Activated B cell treated with CpG ODN at 0.5 μM for 24 hours (primary cell): Measurements from ENCODE around the gene CXCL6. TPM values are rescaled to one million over a fixed set of nuclear protein-coding genes. Genes with fewer than 3 reads are reported as not detected.

Experiments
- ATAC-seq: fragments of 200-7000 bp; cut with Tn5 transposase; one replicate; pipeline ENCODE4 v1.10.0; 2021; ENCODE audit warnings: low read depth, mild to moderate bottlenecking, moderate library complexity
- CTCF ChIA-PET: fragments of 350-600 bp; sonication (Branson Sonifier 250); formaldehyde crosslinking; loops from one replicate; lab custom pipeline; 2021; ENCODE audit warnings: antibody characterized with exemption; lab: Charles Lee
- POLR2A ChIA-PET: fragments of 350-600 bp; sonication (Branson Sonifier 250); formaldehyde crosslinking; loops from one replicate; lab custom pipeline; 2021; ENCODE audit warnings: antibody characterized with exemption; lab: Charles Lee
- DNase-seq: peaks from one replicate; pipeline ENCODE4 v3.0.0; 2022
- H3K27ac Mint-ChIP-seq: one replicate; pipeline ENCODE4 v1.8.0; 2020; ENCODE audit warnings: mixed read lengths
- H3K27me3 Mint-ChIP-seq: one replicate; pipeline ENCODE4 v1.8.0; 2021; ENCODE audit warnings: mixed read lengths
- H3K36me3 Mint-ChIP-seq: one replicate; pipeline ENCODE4 v1.8.0; 2021; ENCODE audit warnings: low read depth, mixed read lengths
- H3K4me1 Mint-ChIP-seq: one replicate; pipeline ENCODE4 v1.8.0; 2021; ENCODE audit warnings: mixed read lengths
- H3K4me3 Mint-ChIP-seq: one replicate; pipeline ENCODE4 v1.8.0; 2020; ENCODE audit warnings: mild to moderate bottlenecking, mixed read lengths
- H3K9me3 Mint-ChIP-seq: one replicate; pipeline ENCODE4 v1.8.0; 2020; ENCODE audit warnings: mixed read lengths
- intact Hi-C: fragments of 100-400 bp; cut with micrococcal nuclease; formaldehyde crosslinking; loops from one replicate; pipeline ENCODE4 v1.15.1; 2024
- total RNA-seq: library from RNA; stranded (reverse); gene quantifications from 2 replicates; pipeline ENCODE4 v1.2.3, GENCODE V29; 2022
- TF ChIP-seq, protein P1 (sequence below): fragments of 200-600 bp; IDR thresholded peaks from one replicate; pipeline ENCODE4 v1.8.0; 2022; ENCODE audit warnings: antibody characterized with exemption, mild to moderate bottlenecking

Gene CXCL6
- total RNA-seq, 1 donor from 2014 or later: not detected

DNA sequence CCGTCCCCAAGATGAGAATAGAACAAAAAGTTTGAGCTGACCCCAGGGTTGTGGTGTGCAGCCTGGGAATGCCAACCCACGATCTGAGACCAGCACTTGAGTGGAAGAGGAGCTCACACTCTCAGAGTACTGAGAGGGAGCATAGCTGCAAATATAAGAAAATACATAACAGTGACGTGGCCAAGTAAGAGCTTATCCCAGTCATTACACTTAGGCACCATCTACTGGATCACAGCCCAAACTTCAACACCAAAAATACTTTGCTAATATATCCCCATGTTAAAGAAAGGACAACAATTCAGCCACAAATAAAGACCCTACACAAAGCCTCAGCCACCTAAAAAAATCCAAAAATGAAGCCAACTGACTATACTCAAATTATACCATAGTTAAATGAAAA lies 33.3 kb upstream of the CXCL6 start:
- CTCF ChIA-PET: no interaction called here

DNA sequence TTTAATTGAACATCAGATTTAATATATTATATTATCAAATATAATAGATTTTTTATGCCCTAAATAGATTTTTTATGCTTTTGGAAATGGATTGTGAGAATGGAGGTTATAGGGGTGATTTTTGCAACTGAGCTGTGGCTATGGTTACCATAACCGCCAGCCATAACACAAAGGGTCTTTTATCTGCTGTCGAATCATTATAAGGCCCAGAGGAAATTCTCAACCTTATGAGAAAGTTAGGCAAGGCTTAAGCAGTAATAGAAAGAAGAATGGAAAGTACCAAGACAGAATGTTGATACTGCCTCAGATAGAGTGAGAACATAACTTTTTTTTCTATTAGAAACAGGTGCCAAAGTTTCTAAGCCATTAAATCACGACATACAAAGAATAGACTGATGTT lies 26.3 kb upstream of the CXCL6 start:
- no peaks in the 10 kb centered on the region for H3K27me3 Mint-ChIP-seq

More for the DNA sequence above, 33.3 kb upstream of the CXCL6 start:
- ATAC-seq: no peak
- POLR2A ChIA-PET: no interaction called here
- no peaks in the 10 kb centered on the region for H3K36me3 Mint-ChIP-seq
- intact Hi-C loops: no loop called here
- TF ChIP-seq, protein P1, sequence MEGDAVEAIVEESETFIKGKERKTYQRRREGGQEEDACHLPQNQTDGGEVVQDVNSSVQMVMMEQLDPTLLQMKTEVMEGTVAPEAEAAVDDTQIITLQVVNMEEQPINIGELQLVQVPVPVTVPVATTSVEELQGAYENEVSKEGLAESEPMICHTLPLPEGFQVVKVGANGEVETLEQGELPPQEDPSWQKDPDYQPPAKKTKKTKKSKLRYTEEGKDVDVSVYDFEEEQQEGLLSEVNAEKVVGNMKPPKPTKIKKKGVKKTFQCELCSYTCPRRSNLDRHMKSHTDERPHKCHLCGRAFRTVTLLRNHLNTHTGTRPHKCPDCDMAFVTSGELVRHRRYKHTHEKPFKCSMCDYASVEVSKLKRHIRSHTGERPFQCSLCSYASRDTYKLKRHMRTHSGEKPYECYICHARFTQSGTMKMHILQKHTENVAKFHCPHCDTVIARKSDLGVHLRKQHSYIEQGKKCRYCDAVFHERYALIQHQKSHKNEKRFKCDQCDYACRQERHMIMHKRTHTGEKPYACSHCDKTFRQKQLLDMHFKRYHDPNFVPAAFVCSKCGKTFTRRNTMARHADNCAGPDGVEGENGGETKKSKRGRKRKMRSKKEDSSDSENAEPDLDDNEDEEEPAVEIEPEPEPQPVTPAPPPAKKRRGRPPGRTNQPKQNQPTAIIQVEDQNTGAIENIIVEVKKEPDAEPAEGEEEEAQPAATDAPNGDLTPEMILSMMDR: no peak
- H3K27ac Mint-ChIP-seq: no peak overlapping the region
- H3K4me3 Mint-ChIP-seq: no peak overlapping the region
- peaks cover 10% of the 10 kb centered on the region for H3K9me3 Mint-ChIP-seq
- no peaks in the 10 kb centered on the region for H3K4me1 Mint-ChIP-seq
- H3K27me3 Mint-ChIP-seq: peaks cover 2% of the 10 kb centered on the region
- DNase-seq: no peak

DNA sequence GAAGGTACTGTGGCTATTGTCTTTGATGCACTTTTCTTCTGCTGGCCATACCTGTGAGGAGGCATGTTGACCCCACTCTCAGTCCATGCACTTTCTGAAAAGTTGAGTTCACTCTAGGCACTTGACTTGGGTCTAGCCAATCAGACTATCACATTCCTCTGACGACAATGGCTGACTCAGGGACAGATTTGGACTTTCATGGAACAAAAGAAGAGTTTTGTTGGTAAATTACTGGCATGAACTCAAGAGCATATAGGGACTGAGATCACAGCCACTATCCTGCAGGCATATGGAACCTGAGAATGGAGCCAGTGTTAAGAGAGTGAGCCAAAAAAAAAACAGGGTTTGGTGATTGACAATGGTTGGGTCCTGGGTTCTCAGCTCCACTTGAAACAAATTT lies 24.6 kb upstream of the CXCL6 start:
- TF ChIP-seq, protein P1: no peak
- Mint-ChIP-seq H3K4me3 (no peak overlapping the region), H3K36me3 (no peaks in the 10 kb centered on the region), H3K27ac (no peak overlapping the region), H3K4me1 (no peaks in the 10 kb centered on the region), H3K27me3 (no peaks in the 10 kb centered on the region), H3K9me3 (no peaks in the 10 kb centered on the region)
- CTCF ChIA-PET: no interaction called here
- intact Hi-C loops: no loop called here
- DNase-seq (no peak), ATAC-seq (no peak)
- POLR2A ChIA-PET: no interaction called here

More for the DNA sequence above, 26.3 kb upstream of the CXCL6 start:
- H3K4me3 Mint-ChIP-seq: no peak overlapping the region
- no peak overlapping the region for H3K27ac Mint-ChIP-seq
- CTCF ChIA-PET: no interaction called here
- H3K9me3 Mint-ChIP-seq: no peaks in the 10 kb centered on the region
- ATAC-seq (no peak), DNase-seq (no peak)
- POLR2A ChIA-PET: no interaction called here
- H3K4me1 Mint-ChIP-seq: no peaks in the 10 kb centered on the region
- intact Hi-C loops: no loop called here
- no peaks in the 10 kb centered on the region for H3K36me3 Mint-ChIP-seq
- TF ChIP-seq, protein P1: no peak

DNA sequence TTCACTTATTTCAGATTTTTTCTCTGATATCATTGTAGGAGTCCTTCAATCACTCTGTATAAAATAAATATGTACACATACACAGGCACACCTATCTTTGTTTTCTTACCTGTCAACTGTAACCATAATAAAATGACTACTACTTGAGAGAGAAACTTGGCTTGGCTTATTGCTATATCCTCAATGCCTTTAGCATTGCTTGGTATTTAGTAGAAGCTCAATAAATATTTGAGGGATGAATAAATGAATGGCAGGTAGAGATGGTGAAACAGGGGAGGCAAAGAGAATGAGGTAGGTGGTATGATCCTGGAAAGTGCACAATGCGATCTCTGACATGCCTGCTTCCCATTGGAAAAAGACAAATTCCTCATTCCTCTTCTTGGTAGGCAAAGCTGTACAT lies 21.8 kb upstream of the CXCL6 start:
- no peak overlapping the region for H3K4me3 Mint-ChIP-seq
- no peaks in the 10 kb centered on the region for H3K9me3 Mint-ChIP-seq
- no peaks in the 10 kb centered on the region for H3K36me3 Mint-ChIP-seq
- POLR2A ChIA-PET: no interaction called here
- no peak for ATAC-seq
- H3K27ac Mint-ChIP-seq: no peak overlapping the region
- H3K4me1 Mint-ChIP-seq: no peaks in the 10 kb centered on the region
- intact Hi-C loops: no loop called here
- no peaks in the 10 kb centered on the region for H3K27me3 Mint-ChIP-seq
- CTCF ChIA-PET: no interaction called here
- DNase-seq: no peak
- TF ChIP-seq, protein P1: no peak

DNA sequence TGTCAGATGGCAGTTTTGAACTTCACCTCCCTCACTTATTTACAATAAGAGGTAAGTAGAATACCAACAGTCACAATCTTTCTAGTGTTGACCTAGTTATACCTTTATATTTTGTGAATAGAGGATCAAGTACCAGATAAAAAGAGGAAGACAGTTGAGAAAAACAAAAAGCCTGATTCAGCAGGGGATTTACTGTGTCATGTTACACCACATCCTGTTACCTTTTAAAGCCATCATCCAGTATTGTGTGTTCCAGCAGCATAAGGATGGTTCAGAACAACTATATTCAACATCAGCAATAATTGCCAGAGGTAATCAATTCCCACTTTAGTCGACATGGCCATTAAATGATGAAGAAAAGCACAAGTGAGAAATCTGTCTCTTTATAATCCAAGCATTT lies 21.3 kb upstream of the CXCL6 start:
- CTCF ChIA-PET: no interaction called here
- no peaks in the 10 kb centered on the region for H3K27me3 Mint-ChIP-seq
- intact Hi-C loops: no loop called here
- no peak for ATAC-seq
- DNase-seq: no peak
- no peak overlapping the region for H3K27ac Mint-ChIP-seq
- no peaks in the 10 kb centered on the region for H3K36me3 Mint-ChIP-seq
- H3K9me3 Mint-ChIP-seq: no peaks in the 10 kb centered on the region
- H3K4me1 Mint-ChIP-seq: no peaks in the 10 kb centered on the region
- POLR2A ChIA-PET: no interaction called here
- H3K4me3 Mint-ChIP-seq: no peak overlapping the region
- TF ChIP-seq, protein P1: no peak
